GM23338 (cell line): Measurements from ENCODE around the gene SVIL. TPM values are rescaled to one million over a fixed set of nuclear protein-coding genes. Genes with fewer than 3 reads are reported as not detected.

Source experiments
- ATAC-seq: fragments of 200-7000 bp; cut with Tn5 transposase; 3 replicates; pipeline ENCODE4 v1.9.1; 2020
- DNase-seq: peaks from one replicate; pipeline ENCODE4 v3.0.0-alpha.2; 2015; ENCODE audit warnings: low spot score
- H2AFZ ChIP-seq: fragments of 200-600 bp; sonication (generic); 2 replicates; pipeline ENCODE4 v1.8.0; 2016; ENCODE audit warnings: antibody characterized with exemption, mild to moderate bottlenecking, moderate library complexity
- H3F3A ChIP-seq: fragments of 200-600 bp; sonication (generic); replicated peaks from 2 replicates; pipeline ENCODE4 v1.8.0; 2017; ENCODE audit warnings: antibody characterized with exemption, mixed run types, low read depth
- H3K27ac ChIP-seq: fragments of 200-600 bp; sonication (generic); 2 replicates; pipeline ENCODE4 v1.6.1; 2016; ENCODE audit warnings: low read depth
- H3K27me3 ChIP-seq: fragments of 200-600 bp; sonication (generic); 2 replicates; pipeline ENCODE4 v1.8.0; 2016; ENCODE audit warnings: mild to moderate bottlenecking, mixed run types, moderate library complexity; ENCODE audit not compliant: insufficient read depth
- H3K36me3 ChIP-seq: fragments of 200-600 bp; sonication (generic); 2 replicates; pipeline ENCODE4 v1.8.0; 2016; ENCODE audit warnings: mild to moderate bottlenecking; ENCODE audit not compliant: insufficient read depth
- H3K4me1 ChIP-seq: fragments of 200-600 bp; sonication (generic); 2 replicates; pipeline ENCODE4 v1.8.0; 2016; ENCODE audit warnings: mild to moderate bottlenecking, moderate library complexity; ENCODE audit not compliant: insufficient read depth
- H3K4me2 ChIP-seq: fragments of 200-600 bp; sonication (generic); 2 replicates; pipeline ENCODE4 v1.7.1; 2017; ENCODE audit warnings: mixed run types
- H3K4me3 ChIP-seq: fragments of 200-600 bp; sonication (generic); 2 replicates; pipeline ENCODE4 v1.6.1; 2016; ENCODE audit warnings: mixed run types
- H3K79me2 ChIP-seq: fragments of 200-600 bp; sonication (generic); replicated peaks from 2 replicates; pipeline ENCODE4 v1.8.0; 2017; ENCODE audit warnings: mild to moderate bottlenecking; ENCODE audit not compliant: insufficient read depth
- H3K9me2 ChIP-seq: fragments of 200-600 bp; sonication (generic); 2 replicates; pipeline ENCODE4 v1.8.0; 2017; ENCODE audit not compliant: insufficient read depth
- H4K20me1 ChIP-seq: fragments of 200-600 bp; sonication (generic); replicated peaks from 2 replicates; pipeline ENCODE4 v1.8.0; 2017; ENCODE audit warnings: mild to moderate bottlenecking; ENCODE audit not compliant: insufficient read depth
- H3K27ac Mint-ChIP-seq: 2 replicates; pipeline ENCODE4 v1.8.0; 2020; ENCODE audit warnings: inconsistent platforms, mild to moderate bottlenecking, moderate library complexity, mixed read lengths
- H3K27me3 Mint-ChIP-seq: 3 replicates; pipeline ENCODE4 v1.8.0; 2022; ENCODE audit warnings: low read depth, mild to moderate bottlenecking, moderate library complexity, mixed read lengths, inconsistent platforms; ENCODE audit not compliant: insufficient read depth, poor library complexity
- H3K36me3 Mint-ChIP-seq: 3 replicates; pipeline ENCODE4 v1.8.0; 2021; ENCODE audit warnings: low read depth, mild to moderate bottlenecking, inconsistent platforms, moderate library complexity, mixed read lengths
- H3K4me1 Mint-ChIP-seq: 3 replicates; pipeline ENCODE4 v1.8.0; 2020; ENCODE audit warnings: mild to moderate bottlenecking, inconsistent platforms, mixed read lengths
- H3K4me3 Mint-ChIP-seq: 3 replicates; pipeline ENCODE4 v1.8.0; 2021; ENCODE audit warnings: moderate library complexity, mild to moderate bottlenecking, inconsistent platforms, mixed read lengths
- H3K9me3 Mint-ChIP-seq: 3 replicates; pipeline ENCODE4 v1.8.0; 2020; ENCODE audit warnings: moderate library complexity, mild to moderate bottlenecking, inconsistent platforms, mixed read lengths
- CREB1 ChIP-seq: fragments of 250-450 bp; sonication (Bioruptor Pico); IDR thresholded peaks from 2 replicates; pipeline ENCODE4 v1.5.0; 2020; ENCODE audit warnings: low read depth, mild to moderate bottlenecking, moderate library complexity
- CTCF ChIP-seq, 2 experiments: fragments of 200-600 bp in 1 of 2; sonication (generic) in 1 of 2; conservative IDR thresholded peaks; 2 replicates each; pipeline versions ENCODE4 v1.5.1 to v1.6.1; 2016 to 2017; ENCODE audit warnings: antibody characterized with exemption in 2 of 2, low read depth in 2 of 2, mild to moderate bottlenecking in 2 of 2, moderate library complexity in 1 of 2
- POLR2AphosphoS5 ChIP-seq: IDR thresholded peaks from 2 replicates; pipeline ENCODE4 v1.6.1; 2016; ENCODE audit warnings: antibody characterized with exemption, low read depth
- REST ChIP-seq: IDR thresholded peaks from one replicate; pipeline ENCODE4 v1.6.1; 2018; ENCODE audit warnings: antibody characterized with exemption; ENCODE audit not compliant: unreplicated experiment
- STAT1 ChIP-seq: IDR thresholded peaks from one replicate; pipeline ENCODE4 v1.6.1; 2016; ENCODE audit warnings: antibody characterized with exemption; ENCODE audit not compliant: unreplicated experiment
- ZNF114 ChIP-seq: fragments of 250-450 bp; sonication (Bioruptor Pico); IDR thresholded peaks from 2 replicates; pipeline ENCODE4 v1.5.0; 2020; ENCODE audit warnings: mild to moderate bottlenecking, moderate library complexity
- ZNF331 ChIP-seq: fragments of 250-450 bp; sonication (Bioruptor Pico); IDR thresholded peaks from 2 replicates; pipeline ENCODE4 v1.5.0; 2020; ENCODE audit warnings: low read depth, mild to moderate bottlenecking, moderate library complexity
- ZNF462 ChIP-seq: fragments of 250-450 bp; sonication (Bioruptor Pico); IDR thresholded peaks from 2 replicates; pipeline ENCODE4 v1.5.0; 2020; ENCODE audit warnings: mild to moderate bottlenecking, moderate library complexity
- polyA plus RNA-seq: library from polyadenylated mRNA; unstranded; fragments of >200 nt; fragmentation: Nextera tagmentation; extraction: Ambion mirVana; gene quantifications from 2 replicates; pipeline ENCODE4 v1.2.1, GENCODE V29; 2016
- total RNA-seq: library from RNA; depleted of rRNA; stranded (reverse); fragments of >200 nt; shearing (Covaris generic); gene quantifications from 2 replicates; pipeline ENCODE4 v1.2.3, GENCODE V29; 2014

The SVIL gene
- total and polyA plus RNA-seq, 2 experiments from 2014 or later, result 8.8 to 34.9 TPM

- TF ChIP-seq ZNF462, result no peak
- no peak for TF ChIP-seq CREB1 (CRISPR knock-in tag)
Observed at GRCh38 chr10:29676732-29677131, 42.0 kb upstream of the SVIL start (continued).

GRCh38 chr10:29675984-29676383, 41.2 kb upstream of the SVIL start:
- Histone ChIP-seq H3K9me2 (no peaks in the 10 kb centered on the region), H3K4me1 (no peaks in the 10 kb centered on the region), H3K36me3 (no peaks in the 10 kb centered on the region), H4K20me1 (no peaks in the 10 kb centered on the region), H3K27ac (no peak overlapping the region), H3K79me2 (no peaks in the 10 kb centered on the region), H3K27me3 (no peaks in the 10 kb centered on the region), H3K4me2 (no peak overlapping the region), H3F3A (no peaks in the 10 kb centered on the region), H2AFZ (no peak overlapping the region), H3K4me3 (no peak overlapping the region)
- DNase-seq, result no peak
- no peak for ATAC-seq
- Mint-ChIP-seq H3K36me3 (peaks cover 68% of the 10 kb centered on the region), H3K4me3 (no peak overlapping the region), H3K27me3 (peaks cover 3% of the 10 kb centered on the region), H3K4me1 (peaks cover 3% of the 10 kb centered on the region; the same call in 2 of the 3 replicates), H3K9me3 (peaks cover 62% of the 10 kb centered on the region), H3K27ac (no peak overlapping the region)
- TF ChIP-seq STAT1, result no peak
- TF ChIP-seq POLR2AphosphoS5, result no peak
- TF ChIP-seq REST, result no peak
- TF ChIP-seq ZNF331 (CRISPR knock-in tag), result no peak
- TF ChIP-seq CTCF (conservative IDR thresholded peaks at IDR 0.05; ENCODE audit: low read depth in 2 of 2), result no peak
- no peak for TF ChIP-seq ZNF114 (CRISPR knock-in tag)
